ENCODE measurements around the gene SLC26A6.

The SLC26A6 gene, protein sequence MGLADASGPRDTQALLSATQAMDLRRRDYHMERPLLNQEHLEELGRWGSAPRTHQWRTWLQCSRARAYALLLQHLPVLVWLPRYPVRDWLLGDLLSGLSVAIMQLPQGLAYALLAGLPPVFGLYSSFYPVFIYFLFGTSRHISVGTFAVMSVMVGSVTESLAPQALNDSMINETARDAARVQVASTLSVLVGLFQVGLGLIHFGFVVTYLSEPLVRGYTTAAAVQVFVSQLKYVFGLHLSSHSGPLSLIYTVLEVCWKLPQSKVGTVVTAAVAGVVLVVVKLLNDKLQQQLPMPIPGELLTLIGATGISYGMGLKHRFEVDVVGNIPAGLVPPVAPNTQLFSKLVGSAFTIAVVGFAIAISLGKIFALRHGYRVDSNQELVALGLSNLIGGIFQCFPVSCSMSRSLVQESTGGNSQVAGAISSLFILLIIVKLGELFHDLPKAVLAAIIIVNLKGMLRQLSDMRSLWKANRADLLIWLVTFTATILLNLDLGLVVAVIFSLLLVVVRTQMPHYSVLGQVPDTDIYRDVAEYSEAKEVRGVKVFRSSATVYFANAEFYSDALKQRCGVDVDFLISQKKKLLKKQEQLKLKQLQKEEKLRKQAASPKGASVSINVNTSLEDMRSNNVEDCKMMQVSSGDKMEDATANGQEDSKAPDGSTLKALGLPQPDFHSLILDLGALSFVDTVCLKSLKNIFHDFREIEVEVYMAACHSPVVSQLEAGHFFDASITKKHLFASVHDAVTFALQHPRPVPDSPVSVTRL

DNA sequence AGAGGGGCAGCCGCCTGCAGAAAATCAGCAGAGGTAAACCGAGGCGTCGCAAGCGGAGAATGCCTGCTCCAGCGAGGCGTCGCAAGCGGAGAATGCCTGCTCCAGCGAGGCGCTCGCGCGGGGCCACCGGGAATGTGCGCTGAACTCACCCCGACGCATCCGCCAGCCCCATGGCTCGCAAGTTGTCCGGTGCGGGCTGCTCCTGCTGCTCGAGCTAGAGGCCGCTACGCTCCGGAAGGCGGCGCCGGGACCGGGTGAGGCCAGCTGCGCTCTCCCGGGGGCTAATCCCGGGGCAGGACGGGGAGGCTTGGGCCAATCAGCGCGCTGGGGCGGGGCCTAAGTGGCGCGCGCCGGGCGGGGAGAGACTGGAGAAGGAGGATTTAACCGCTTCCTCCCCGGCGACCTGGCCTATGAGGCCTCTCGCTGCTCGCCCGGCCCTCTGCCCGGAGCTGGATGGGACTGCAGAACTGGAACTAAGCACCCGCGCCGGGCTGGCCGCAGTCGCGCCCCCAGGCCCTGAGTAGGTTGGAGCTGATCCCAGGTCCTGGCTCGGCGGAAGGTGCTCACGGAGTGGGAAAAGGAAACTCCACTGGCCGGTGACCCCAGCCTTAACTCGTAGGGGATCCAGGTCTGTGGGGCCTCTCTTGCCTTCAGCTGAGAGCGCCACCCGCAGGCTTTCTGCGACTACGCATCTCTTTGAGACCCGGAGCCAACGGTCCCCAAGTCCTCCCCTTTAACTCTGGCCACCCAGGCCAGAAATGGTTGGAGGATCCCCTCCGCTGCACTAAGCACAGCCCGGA, at the start of gene SLC26A6:
SLC26A6 (minus strand) TSS at position 240 of the 800 bp plus-strand sequence; CDS start at position 172, 68 bp downstream.
- DNase-seq (ENCODE audit: low read depth), result peak; percentile 92

GRCh38 chr3:48684480-48685143, 49.4 kb upstream of the SLC26A6 start:
- DNase-seq (ENCODE audit: low read depth), result no peak

DNA sequence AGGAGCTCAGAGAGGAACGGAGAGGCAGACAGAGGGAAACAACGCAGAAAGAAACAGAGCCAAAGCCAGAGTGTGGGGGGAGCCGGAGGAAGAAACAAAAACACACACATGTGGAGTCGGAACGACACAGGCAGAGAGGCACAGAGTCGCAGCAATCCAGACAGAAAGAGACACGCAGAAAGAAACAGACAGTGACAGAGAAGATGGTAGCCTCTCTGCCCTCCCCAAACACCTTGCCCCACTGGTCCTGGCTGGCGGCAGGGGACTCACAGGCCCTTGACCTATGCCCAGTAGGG, 48.7 kb upstream of the SLC26A6 start:
- no peak for DNase-seq (ENCODE audit: low read depth)

DNA sequence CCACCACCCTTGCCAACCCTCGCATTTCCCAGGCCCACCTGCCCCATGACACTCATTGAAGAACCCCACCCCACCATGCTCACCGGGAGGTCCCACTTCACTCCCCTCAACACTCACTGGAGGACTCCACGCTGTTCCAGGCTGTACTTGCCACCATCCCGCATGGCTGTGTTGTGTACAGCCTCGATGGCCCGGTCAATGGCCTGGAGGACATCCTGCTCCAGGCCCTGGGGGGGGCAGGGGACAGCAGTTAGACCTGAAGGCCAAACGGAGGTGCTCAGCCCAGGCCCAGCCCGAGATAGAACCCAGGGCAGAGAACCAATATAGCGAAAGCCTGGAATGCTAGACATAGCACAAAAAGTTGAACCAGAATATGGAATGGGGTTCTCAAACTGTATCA, 47.5 kb upstream of the SLC26A6 start:
- DNase-seq (ENCODE audit: low read depth), result no peak

- no peak for DNase-seq (ENCODE audit: low read depth)
These were observed 46.8 kb upstream of the SLC26A6 start for GRCh38 chr3:48681974-48682610.

GRCh38 chr3:48681541-48681880, 46.2 kb upstream of the SLC26A6 start:
- DNase-seq (ENCODE audit: low read depth), result no peak

DNA sequence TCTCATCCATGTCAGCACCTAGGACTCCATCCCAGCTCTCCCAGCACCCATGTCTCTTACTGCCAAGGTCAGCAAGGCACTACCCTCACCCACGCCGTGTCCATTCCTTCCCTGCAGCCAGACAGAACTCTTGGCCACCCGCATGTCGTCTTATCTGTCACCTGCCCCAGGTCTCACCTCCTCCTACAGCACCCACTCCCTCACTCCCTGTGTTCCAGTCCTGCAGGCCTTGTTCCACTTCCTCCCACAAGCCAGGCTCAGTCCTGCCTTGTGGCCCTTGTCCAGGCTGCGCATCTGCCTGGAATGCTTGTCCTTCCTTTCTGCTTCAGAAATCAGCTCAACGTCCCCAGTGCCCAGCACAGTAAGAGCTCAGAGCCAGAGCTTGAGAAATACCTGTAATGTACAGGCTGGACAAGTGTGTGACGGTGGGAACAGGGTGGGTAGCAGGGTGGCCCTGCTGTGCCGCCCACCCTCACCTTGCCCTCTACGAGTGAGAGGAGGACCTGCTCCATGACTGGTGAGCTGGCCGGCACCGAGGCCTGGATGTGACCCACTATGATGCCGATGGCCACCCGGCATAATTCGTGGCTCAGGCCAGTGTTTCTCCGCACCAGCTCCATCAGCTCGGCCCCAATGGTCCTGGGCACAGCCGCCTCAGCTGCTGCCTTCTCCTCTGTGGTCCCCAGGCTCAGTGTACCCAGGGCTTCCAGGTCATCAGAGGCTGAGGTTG, 45.7 kb upstream of the SLC26A6 start:
- DNase-seq (ENCODE audit: low read depth), result no peak

- DNase-seq (ENCODE audit: low read depth), result no peak
These were observed 44.4 kb upstream of the SLC26A6 start for GRCh38 chr3:48679411-48680391.

- no peak for DNase-seq (ENCODE audit: low read depth)
These were observed 43.5 kb upstream of the SLC26A6 start for GRCh38 chr3:48678566-48679380.

GRCh38 chr3:48678056-48678455, 42.8 kb upstream of the SLC26A6 start:
- DNase-seq (ENCODE audit: low read depth), result no peak

DNA sequence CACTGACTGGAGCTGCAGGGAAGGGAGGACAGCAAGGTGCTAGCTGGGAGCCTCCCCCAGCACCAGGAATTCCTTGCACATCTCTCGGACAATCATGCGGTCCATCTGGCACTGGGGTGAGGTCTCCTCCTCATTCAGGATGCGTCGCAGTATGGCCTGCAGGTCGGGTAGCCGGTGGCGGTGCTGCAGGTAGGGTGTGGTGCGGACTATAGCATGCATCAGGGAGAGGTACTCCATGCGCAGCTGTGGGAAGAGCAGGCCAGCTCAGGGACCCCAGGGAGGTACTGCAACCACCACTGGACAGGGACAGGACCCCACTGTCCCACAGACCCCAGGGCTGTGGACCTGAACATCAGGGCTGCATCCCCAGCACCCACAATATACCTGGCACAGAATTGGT, 39.2 kb upstream of the SLC26A6 start:
- DNase-seq (ENCODE audit: low read depth), result no peak

DNA sequence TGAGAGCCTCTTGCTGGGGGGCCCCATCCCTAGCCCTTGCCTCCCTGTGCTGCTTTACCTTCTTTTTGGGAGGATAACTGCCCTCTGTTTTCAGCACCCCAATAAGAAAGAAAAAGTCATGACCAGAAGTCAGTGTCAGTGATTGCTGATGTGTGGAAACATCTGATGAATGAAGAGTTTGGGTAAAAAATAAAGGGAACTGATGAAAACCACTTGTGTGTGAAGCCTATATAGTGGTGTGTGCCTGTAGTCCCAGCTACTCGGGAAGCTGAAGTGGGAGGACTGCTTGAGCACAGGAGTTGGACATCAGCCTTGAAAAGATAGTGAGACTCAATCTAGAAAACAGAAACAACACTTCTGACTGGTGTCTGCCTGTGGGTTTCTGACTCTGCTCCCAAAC, 37.3 kb upstream of the SLC26A6 start:
- DNase-seq (ENCODE audit: low read depth), result no peak

DNA sequence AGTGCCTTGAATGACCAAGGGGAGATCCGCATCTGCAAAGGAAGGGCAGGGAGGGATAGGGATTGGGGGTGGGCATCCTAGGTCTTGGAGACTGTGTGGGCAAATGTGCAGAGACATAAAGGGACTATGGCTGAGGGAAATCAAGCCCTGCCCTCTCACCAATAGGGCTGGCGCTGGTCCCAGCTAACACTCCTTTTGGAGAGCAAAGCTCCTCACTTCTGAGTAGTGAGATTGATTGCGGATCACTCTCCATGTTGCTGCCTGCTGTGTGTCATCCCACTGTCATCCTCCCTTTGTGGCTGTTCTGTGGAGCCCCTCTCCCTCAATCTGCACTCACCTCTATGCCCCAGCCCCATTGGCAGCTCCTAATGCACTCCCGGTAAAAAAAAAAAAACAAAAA, 29.7 kb upstream of the SLC26A6 start:
- DNase-seq (ENCODE audit: low read depth), result no peak

- DNase-seq (ENCODE audit: low read depth), result no peak
These were observed 29.0 kb upstream of the SLC26A6 start for GRCh38 chr3:48664313-48664644.

DNA sequence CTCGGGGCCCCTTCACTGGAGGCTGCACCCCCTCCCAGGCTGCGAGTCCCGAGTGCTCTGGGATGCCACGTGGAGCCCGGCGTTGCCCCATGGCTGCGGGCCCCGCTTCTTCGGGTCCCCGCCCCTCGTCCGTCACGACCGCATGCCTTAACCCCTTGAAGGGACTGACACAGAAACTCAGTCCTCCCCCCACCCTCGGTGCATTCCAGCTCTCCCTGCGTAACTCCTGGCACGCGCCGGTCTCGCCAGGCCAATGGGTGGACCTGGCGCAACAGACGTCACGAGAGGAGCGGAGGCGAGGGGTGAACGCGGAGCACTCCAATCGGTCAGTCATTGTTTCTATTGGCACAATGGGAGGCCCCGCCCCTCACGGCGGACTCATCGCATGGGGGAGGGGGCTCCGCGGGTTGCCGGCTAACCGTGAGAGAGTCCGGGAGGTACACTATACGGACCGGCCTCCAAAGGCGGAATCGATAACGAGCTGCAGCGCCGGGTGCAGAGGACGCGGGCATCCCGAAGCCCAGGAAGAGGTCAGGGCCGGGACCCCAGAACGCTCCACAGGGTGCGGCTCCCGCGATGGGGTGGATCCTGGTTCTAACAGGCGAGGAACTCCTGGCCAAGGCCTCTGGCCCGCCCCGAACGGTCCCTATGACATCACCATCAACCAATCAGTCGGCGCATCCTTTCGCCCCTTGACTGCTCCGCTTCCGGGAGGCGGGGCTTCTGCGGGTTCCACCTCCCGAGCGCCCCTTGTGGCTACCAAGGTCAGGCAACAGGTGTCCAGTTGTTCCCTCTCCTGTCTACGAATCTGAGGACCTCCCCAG, 28.4 kb upstream of the SLC26A6 start:
- DNase-seq (ENCODE audit: low read depth), result peak; percentile 75

- peak; percentile 44 for DNase-seq (ENCODE audit: low read depth)
These were observed 27.7 kb upstream of the SLC26A6 start, which contains the start of gene CELSR3 for GRCh38 chr3:48662753-48663488. CELSR3 (minus strand) TSS chr3:48662886; CDS start chr3:48662634, 252 bp downstream.

- DNase-seq (ENCODE audit: low read depth), result no peak
These were observed 27.0 kb upstream of the SLC26A6 start for GRCh38 chr3:48662145-48662752.
